ENCODE data around the gene SORBS1.

DNA sequence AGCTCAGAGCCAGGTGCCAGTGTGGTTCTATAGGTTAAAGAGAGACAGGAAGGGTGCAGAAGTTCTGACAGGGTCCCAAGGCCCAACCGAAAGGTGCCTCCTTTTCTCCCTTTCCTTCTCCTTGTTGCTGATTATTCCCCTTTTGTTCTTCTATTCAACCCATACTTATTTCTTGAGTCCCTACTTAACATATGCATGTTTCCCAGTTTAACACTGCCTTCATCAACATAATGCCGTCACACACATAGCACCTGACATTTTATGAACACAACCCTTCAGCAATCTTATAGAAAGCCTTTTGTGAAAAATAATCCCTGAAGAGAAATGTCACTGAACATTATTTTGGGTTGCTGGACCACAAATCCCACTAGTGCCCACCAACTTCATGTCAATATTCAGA is 39.1 kb downstream of the SORBS1 start:
- no peak for TF ChIP-seq CTCF (IDR thresholded peaks at IDR 0.05)
- no peak for TF ChIP-seq POLR2A (IDR thresholded peaks at IDR 0.05)

All from testis (tissue), 2 donors.